HL-60 (cell line): ENCODE data around the gene GLT1D1.

Source experiments
- DNase-seq, 2 experiments: peaks; one replicate each; pipeline ENCODE4 v3.0.0-alpha.2; 2010 to 2020; ENCODE audit warnings: low read depth in 1 of 2, low spot score in 1 of 2
- H3K27ac ChIP-seq: fragments of 250-450 bp; sonication (Bioruptor Pico); replicated peaks from 2 replicates; pipeline ENCODE4 v1.5.1; 2020; ENCODE audit warnings: mild to moderate bottlenecking, moderate library complexity
- H3K27me3 ChIP-seq: fragments of 250-450 bp; sonication (Bioruptor Pico); 2 replicates; pipeline ENCODE4 v1.5.1; 2021; ENCODE audit warnings: mild to moderate bottlenecking, moderate library complexity; ENCODE audit not compliant: insufficient read depth, poor library complexity, severe bottlenecking
- H3K4me3 ChIP-seq: replicated peaks from 2 replicates; pipeline ENCODE4 v1.5.1; 2011; ENCODE audit warnings: mild to moderate bottlenecking, control low read depth, low read length; ENCODE audit not compliant: insufficient read depth
- GABPA ChIP-seq: IDR thresholded peaks from 2 replicates; pipeline ENCODE4 v1.6.1; 2012; ENCODE audit warnings: low read depth
- POLR2AphosphoS5 ChIP-seq: IDR thresholded peaks from 2 replicates; pipeline ENCODE4 v1.6.1; 2012; ENCODE audit warnings: low read depth
- SPI1 ChIP-seq: IDR thresholded peaks from 2 replicates; pipeline ENCODE4 v1.6.1; 2012; ENCODE audit warnings: low read depth, mild to moderate bottlenecking, borderline replicate concordance
- TF ChIP-seq, protein P1 (sequence below): IDR thresholded peaks from 2 replicates; pipeline ENCODE4 v1.6.1; 2012; ENCODE audit warnings: low read depth; ENCODE audit not compliant: insufficient replicate concordance
- TF ChIP-seq, protein P2 (sequence below): IDR thresholded peaks from one replicate; pipeline ENCODE4 v1.5.1; 2011; ENCODE audit warnings: low read length, control low read depth, inconsistent platforms; ENCODE audit not compliant: insufficient read depth

The GLT1D1 gene

DNA sequence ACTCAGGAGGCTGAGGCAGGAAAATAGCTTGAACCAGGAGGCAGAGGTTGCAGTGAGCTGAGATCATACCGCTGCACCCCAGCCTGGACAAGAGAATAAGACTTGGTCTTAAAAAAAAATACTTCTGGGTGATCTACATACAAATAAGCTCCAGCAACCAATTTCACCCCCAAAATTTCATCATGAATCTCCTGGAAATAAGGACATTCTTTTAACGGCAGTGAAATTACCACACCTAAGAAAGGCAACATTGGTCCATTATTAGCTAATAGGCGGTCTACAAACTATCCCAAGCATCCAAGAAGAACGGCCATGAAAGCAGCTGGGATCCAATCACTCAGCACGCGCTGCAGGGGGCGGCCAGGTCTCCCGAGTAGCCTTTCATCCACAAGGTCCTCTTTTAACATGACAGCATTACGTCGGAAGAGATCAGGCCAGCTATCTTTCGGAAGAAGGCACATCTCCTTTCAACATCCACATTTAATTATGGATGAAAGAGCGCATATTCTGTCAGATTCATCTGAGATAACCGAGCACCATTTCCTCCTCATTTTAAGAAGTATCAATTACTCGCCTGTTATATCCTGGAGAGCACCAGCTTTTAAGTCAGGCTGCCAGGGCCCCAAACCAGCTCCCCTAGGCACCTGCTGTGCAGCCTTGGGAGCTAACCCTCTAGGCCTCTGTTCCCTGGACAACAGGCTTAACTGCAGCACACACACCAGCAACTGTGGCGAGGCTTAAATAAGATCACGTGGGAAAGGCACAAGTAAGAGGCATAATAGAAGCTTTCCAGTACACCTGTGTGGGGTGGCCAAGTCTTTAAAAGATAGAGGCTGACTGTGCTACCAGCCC is 33.8 kb upstream of the GLT1D1 start:
- no peaks in the 10 kb centered on the region for H3K27me3 ChIP-seq
- no peak for DNase-seq
- H3K27ac ChIP-seq = no peak overlapping the region
- H3K4me3 ChIP-seq = no peak overlapping the region
- TF ChIP-seq GABPA (no peak), POLR2AphosphoS5 (no peak), SPI1 (no peak)
- TF ChIP-seq, protein P1, sequence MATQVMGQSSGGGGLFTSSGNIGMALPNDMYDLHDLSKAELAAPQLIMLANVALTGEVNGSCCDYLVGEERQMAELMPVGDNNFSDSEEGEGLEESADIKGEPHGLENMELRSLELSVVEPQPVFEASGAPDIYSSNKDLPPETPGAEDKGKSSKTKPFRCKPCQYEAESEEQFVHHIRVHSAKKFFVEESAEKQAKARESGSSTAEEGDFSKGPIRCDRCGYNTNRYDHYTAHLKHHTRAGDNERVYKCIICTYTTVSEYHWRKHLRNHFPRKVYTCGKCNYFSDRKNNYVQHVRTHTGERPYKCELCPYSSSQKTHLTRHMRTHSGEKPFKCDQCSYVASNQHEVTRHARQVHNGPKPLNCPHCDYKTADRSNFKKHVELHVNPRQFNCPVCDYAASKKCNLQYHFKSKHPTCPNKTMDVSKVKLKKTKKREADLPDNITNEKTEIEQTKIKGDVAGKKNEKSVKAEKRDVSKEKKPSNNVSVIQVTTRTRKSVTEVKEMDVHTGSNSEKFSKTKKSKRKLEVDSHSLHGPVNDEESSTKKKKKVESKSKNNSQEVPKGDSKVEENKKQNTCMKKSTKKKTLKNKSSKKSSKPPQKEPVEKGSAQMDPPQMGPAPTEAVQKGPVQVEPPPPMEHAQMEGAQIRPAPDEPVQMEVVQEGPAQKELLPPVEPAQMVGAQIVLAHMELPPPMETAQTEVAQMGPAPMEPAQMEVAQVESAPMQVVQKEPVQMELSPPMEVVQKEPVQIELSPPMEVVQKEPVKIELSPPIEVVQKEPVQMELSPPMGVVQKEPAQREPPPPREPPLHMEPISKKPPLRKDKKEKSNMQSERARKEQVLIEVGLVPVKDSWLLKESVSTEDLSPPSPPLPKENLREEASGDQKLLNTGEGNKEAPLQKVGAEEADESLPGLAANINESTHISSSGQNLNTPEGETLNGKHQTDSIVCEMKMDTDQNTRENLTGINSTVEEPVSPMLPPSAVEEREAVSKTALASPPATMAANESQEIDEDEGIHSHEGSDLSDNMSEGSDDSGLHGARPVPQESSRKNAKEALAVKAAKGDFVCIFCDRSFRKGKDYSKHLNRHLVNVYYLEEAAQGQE = no peak
- TF ChIP-seq, protein P2, sequence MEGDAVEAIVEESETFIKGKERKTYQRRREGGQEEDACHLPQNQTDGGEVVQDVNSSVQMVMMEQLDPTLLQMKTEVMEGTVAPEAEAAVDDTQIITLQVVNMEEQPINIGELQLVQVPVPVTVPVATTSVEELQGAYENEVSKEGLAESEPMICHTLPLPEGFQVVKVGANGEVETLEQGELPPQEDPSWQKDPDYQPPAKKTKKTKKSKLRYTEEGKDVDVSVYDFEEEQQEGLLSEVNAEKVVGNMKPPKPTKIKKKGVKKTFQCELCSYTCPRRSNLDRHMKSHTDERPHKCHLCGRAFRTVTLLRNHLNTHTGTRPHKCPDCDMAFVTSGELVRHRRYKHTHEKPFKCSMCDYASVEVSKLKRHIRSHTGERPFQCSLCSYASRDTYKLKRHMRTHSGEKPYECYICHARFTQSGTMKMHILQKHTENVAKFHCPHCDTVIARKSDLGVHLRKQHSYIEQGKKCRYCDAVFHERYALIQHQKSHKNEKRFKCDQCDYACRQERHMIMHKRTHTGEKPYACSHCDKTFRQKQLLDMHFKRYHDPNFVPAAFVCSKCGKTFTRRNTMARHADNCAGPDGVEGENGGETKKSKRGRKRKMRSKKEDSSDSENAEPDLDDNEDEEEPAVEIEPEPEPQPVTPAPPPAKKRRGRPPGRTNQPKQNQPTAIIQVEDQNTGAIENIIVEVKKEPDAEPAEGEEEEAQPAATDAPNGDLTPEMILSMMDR = no peak

DNA sequence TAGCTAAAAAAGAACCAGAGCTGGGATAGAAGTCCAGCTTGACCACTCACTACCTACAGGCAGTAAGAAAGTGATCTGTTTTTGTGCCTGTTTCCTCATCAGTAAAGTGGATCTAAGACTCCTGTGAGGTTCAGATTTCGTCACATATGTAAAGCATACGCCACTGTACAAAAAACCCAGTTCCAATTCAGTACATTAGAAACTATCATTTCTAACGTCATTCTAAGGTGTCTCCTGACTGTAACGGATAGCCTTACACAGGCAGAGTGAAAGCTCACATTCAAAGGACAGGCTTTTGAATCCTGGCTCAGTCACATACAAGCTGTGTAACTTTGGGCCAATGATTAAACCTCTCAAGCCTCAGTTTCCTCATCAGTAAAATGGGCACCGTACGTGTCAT is 33.0 kb upstream of the GLT1D1 start:
- TF ChIP-seq GABPA (no peak), SPI1 (no peak), POLR2AphosphoS5 (no peak)
- TF ChIP-seq, protein P2 = no peak
- TF ChIP-seq, protein P1 = no peak
- Histone ChIP-seq H3K27me3 (no peaks in the 10 kb centered on the region), H3K27ac (no peak overlapping the region), H3K4me3 (no peak overlapping the region)
- no peak for DNase-seq

DNA sequence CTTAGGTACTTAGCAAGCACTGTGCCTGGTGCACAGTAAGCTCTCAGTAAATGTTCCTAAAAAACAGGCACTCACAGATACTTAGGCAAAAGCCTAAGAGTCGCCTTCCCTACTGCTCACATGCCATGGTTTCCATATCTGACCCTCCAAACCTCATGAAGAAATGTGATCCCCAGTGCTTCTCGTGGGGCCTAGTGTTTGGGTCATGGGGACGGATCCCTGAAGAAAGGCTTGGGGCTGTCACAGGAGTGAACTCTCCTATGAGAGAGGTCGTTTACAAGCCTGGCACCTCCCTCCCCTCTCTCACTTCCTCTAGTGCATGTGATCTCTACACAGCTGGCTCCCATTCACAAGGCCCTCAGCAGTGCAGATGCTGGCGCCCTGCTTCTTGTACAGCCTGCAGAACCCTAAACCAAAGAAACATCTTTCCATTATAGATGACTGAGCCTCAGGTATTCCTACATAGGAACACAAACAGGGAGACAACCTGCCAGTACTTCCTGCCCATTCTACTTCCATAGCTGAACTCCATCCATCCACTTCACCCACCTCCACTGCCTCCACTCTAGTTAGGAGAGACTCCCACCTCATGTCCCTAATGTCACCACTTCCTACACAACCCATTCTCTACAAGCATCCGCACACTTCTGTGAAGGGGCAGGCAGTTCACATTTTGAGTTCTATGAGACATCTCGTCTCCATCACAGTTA is 32.4 kb upstream of the GLT1D1 start:
- Histone ChIP-seq H3K27me3 (no peaks in the 10 kb centered on the region), H3K4me3 (no peak overlapping the region), H3K27ac (no peak overlapping the region)
- peak in 1 of 2 experiments; percentile 66 for DNase-seq
- TF ChIP-seq GABPA (no peak), POLR2AphosphoS5 (no peak), SPI1 (peak; percentile 78; the same call in 1 of the 2 replicates)
- TF ChIP-seq, protein P1 = no peak
